ENCODE results near the gene SSH2.
A peak's percentile ranks its signal among the peaks of the same experiment; 100 is the strongest.
"Not testable (repeated sequence)": the region's sequence is repeated elsewhere in the genome, so short reads cannot be mapped to it uniquely, and the experiment has no call there.

SSH2 gene

DNA sequence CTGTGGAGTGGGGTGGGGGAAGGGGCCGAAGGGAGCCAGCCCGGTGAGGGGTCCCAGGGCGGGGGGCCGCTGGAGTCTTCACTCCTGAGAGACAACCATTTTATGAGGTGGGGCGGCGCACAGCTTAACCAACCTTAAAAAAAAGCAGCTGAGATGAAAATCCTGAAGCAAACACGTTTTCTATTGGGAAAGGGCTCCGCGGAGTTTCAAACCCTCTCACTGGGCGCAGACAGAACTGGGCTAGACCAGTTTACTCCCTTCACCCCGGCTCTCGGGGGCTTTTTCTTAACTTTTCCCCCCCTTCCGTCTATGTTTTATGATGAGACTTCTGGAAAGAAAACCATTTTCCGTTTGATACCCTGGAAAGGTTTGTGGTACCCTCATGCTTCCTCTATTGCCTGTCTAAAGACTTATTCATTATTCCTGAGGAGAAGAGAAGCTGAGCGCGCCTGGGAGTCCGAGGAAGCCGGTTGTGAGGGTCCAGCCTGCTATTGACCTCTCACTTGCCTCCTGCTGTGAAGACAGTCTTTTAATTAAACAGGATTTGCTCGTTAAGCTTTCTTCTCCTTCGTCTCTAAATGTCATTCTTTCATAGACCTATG, 482 bp upstream of the SSH2 start:
- no peak for DNase-seq

DNA sequence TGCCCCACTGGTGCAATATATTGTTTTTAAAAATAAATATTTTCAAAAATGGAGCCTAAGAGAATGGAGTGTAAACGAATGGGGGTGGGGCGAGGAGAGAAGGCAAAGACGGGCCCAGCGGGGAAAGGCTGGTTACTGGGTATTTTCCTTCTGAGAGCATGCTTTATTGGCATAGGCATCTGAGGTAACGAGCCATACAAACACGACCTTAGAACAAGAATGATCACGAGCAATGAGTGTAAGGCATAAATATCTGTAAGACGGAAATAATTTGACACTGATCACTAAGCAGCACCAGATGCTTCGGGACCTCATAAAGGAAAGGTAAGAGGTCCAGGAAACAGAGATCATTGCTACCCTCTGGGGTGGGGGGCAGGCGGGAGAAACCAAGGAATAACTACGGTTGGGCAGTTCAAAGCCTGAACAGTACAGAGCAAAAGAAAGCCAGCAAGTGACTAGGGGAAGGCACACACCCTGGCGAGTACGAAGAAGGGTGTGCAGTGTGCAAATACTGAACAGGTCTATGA, 959 bp downstream of the SSH2 start:
- DNase-seq, result peak; percentile 22

DNA sequence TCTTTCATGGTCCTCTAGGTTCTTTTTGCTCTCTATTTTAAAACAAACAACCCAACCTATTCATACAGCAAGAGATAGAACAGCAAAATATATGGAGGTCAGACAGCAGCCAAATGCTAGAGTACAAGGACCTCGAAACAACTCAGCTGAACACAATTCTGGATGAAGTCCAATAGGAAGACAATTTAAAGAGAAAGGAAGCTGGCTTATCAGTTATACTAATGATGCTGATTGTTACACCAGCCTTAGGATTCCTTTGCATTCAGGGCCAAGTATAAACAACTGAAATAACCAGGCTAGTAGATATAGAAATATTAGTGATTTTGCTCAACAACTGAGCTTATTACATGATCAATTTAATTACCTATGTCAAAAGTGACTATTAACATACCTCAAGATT, 2.5 kb downstream of the SSH2 start:
- no peak for DNase-seq

DNA sequence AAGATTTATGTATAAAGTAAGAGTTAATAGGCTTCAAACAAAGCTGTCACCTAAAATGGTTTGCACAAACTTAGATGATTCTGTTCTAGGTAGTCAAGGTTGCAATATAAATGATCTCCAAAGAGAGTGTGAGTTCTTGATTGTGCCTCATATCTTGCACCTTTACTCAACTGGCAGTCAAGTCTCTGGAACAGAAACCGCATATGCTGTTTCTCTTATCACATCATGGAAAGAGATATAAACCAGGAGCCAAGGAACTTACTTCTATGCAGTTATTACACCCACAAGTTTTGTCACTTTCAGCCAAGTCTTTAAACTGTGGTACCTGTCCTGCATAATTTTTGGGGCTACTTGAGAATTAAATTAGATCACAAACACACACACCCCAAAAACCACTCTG, 5.2 kb downstream of the SSH2 start:
- no peak for DNase-seq

- no peak for DNase-seq
Observed at GRCh38 chr17:29918922-29919856, 10.8 kb downstream of the SSH2 start.

GRCh38 chr17:29918016-29918415, 12.0 kb downstream of the SSH2 start:
- DNase-seq, result no peak

- no peak for DNase-seq
Observed at GRCh38 chr17:29914819-29915537, 15.1 kb downstream of the SSH2 start.

DNA sequence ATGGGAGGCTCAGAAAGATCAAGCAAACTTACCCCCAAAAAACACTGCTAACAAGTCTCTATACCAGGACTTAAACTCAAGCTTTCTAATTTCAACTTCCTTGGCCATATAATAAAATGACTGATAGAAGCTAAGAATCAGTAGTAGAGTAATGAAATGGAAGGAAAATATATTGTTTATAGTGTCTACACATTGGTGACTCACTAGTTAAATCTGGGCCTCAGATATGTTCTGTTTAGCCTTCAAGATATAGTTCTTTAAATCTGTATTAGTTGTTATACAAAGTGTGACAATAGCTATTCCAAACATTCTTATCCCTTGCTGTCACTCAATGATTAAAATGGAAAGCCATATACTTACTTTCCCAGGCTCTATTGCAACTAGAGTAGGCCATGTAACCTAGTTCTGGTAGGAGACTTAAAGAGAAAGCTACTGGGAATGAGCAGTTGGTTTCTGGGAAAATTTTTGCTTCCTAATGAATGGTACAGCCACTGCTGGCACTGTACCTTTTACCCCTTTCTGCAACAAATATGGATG, 18.3 kb downstream of the SSH2 start:
- DNase-seq, result no peak

- DNase-seq, result no peak
Observed at GRCh38 chr17:29909236-29910003, 20.6 kb downstream of the SSH2 start.

DNA sequence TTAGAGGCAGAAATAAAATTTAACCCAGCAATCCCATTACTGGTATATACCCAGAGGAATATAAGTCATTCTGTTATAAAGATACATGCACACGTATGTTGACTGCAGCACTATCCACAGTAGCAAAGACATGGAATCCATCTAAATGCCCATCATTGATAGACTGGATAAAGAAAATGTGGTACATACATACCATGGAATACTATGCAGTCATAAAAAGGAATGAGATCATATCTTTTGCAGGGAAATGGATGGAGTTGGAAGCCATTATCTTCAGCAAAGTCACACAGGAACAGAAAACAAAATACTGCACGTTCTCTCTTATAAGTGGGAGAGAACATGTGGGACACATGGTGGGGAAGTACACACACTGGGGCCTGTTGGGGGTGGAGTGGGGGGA, 23.1 kb downstream of the SSH2 start:
- no peak for DNase-seq

GRCh38 chr17:29905879-29906167, 24.2 kb downstream of the SSH2 start:
- no peak for DNase-seq

DNA sequence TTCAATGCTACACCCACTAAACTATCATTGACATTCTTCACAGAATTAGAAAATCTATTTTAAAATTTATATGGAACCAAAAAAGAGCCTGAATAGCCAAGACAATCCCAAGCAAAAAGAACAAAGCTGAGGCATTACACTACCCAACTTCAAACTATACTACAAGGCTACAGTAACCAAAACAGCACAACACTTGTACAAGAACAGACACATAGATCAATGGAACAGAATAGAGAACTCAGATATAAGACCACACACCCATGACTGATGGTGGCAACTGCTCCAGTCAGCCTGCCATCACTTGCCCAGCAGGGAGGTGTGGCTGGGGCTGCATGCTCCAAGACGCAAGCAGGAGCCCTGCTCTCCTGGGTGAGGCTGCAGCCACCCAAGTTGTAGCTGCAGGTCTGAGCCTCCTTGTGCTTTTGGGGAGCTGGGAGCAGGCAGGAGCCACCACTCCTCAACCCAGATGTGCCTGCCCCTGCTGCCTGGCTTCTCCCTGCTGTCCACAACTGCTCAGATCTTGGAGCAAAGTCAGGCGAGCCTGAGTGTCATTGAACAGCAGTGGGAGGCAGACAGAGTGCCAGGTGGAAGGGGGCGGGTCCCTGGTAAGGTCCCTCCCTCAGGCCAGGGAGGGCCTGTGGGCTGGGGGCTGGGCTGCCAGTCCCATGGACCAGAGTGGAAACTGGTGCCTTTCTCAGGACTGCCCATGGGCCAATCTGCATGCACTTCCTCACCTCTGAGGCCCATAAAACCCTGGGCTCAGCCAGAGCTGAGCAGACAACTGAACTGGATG, 24.7 kb downstream of the SSH2 start:
- DNase-seq, result no peak

DNA sequence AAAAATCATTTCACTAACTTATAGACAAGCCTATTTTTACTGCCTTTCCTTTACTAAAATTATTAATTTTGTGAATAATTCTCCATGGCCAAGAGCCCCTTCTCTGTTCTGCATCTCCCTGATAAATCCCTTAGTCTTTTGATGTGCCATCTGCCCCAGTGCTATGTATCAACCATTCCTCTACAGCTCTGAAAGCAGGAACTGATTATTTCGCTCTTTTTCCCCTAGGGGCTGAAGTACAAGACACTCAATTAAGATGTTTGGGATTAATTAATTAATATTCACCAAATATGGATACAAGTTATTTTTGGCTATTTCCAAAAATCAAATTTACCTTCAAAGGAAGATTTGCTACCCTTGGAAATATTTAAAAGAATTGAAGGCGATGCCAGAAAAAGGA, 26.6 kb downstream of the SSH2 start:
- no peak for DNase-seq

- DNase-seq, result not testable (repeated sequence)
Observed at GRCh38 chr17:29897136-29897535, 32.9 kb downstream of the SSH2 start.

- no peak for DNase-seq
Observed at GRCh38 chr17:29892201-29892600, 37.8 kb downstream of the SSH2 start.

DNA sequence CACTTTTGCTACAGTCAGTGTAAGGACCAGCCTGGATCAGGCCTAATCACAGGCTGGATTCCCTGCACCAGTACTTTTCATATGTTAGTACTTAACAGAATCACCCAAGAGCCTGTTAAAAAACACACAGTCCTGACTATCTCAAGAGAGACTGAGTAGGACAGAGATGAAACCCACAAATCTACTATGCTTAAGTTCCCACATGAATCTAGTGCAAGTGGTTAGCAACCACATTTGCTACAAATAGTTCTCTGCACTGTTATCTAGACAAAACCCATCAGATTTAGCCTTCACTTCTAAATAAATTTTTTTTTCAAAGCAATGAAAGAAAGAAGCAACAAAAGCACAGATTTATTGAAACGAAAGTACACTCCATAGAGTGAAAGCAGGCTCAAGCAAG, 38.9 kb downstream of the SSH2 start:
- DNase-seq, result no peak

DNA sequence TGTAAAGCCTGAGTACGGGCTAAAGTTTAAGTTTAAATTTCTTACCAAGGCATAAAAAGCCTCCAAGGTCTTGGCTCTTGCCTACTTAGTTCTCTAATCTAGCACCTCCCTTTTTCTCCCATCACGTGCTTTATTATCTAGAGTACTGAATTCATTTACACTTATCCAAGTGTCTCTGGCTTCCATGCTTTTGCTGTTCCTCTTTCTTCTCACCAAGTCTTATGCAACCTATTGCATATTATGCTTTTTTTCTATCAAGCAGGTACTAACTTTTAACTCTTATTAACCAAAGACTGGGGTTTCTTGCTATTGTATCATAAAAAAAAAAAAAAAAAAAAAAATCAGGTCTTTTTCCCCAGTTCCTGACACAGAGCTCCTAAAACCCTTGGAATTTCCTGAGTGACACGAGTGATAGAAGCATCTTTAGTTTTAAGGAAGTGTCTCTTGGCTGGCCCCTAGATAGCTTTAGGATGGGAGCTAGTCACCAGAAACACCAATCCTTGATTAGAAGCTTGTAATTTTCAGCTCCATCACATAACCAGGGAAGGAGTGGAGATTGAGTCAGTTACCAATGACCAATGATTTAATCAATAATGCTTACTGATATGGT, 44.9 kb downstream of the SSH2 start:
- no peak for DNase-seq

DNA sequence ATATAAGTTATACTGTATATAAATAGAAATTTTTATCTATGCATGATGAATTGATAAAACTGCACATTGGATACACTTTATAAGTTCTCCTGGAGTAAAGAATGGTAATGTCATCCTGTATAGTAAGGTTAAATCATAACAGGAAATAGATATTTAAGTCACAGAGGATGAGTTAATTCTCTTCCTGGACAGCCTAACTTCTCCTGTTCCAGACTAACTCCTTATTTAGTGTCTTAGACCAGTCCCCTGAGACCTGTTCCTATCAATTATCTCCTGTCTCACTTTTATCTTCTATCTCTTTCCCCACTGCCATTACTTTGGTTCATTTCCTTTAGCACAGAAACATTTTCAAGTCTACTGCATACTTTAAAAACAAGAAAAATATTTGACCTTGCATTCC, 46.5 kb downstream of the SSH2 start:
- DNase-seq, result no peak

- DNase-seq, result no peak
Observed at GRCh38 chr17:29881256-29881655, 48.8 kb downstream of the SSH2 start.

DNA sequence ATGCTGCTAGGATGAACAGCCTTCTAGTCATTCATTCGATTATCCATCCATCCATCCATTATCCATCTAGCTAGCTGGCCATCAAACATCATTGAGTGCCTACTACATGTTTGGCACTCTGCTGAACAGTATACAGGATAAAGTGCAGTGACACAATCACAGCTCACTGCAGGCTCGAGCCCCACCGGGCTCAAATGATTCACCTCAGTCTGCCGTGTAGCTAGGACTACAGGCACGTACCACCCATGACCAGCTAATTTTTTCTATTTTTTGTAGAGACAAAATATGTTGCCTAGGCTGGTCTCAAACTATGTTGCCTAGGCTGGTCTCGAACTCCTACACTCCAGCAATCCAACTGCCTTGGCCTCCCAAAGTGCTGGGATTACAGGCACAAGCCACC, 50.0 kb downstream of the SSH2 start:
- DNase-seq, result no peak

GRCh38 chr17:29874931-29875596, 55.0 kb downstream of the SSH2 start:
- no peak for DNase-seq
